ENCODE measurements around the gene RNF150.

- TF ChIP-seq CTCF (IDR thresholded peaks at IDR 0.05) (no peak), POLR2AphosphoS5 (IDR thresholded peaks at IDR 0.05; ENCODE audit: low read depth, low read length) (no peak), SIN3A (IDR thresholded peaks at IDR 0.05; ENCODE audit: borderline replicate concordance, insufficient read depth, low read depth, low read length) (no peak)
Measured at GRCh38 chr4:140865253-140866217, 267.7 kb downstream of the RNF150 start.
